GM12875 (cell line): Measurements from ENCODE around the gene SPIRE1.
"Not testable (repeated sequence)": the region's sequence is repeated elsewhere in the genome, so short reads cannot be mapped to it uniquely, and the experiment has no call there.

ENCODE experiments used
- H3K4me3 ChIP-seq: one replicate; pipeline ENCODE4 v1.5.1; 2011; ENCODE audit warnings: low read depth, low read length, control low read depth
- TF ChIP-seq, protein P1 (sequence below): IDR thresholded peaks from 2 replicates; pipeline ENCODE4 v1.5.1; 2011; ENCODE audit warnings: low read depth, mild to moderate bottlenecking, control low read depth, inconsistent platforms, low read length, moderate library complexity, borderline replicate concordance; ENCODE audit not compliant: insufficient read depth

The SPIRE1 gene

GRCh38 chr18:12569791-12570190 is 88.1 kb downstream of the SPIRE1 start:
- H3K4me3 ChIP-seq = no peak overlapping the region
- TF ChIP-seq, protein P1, sequence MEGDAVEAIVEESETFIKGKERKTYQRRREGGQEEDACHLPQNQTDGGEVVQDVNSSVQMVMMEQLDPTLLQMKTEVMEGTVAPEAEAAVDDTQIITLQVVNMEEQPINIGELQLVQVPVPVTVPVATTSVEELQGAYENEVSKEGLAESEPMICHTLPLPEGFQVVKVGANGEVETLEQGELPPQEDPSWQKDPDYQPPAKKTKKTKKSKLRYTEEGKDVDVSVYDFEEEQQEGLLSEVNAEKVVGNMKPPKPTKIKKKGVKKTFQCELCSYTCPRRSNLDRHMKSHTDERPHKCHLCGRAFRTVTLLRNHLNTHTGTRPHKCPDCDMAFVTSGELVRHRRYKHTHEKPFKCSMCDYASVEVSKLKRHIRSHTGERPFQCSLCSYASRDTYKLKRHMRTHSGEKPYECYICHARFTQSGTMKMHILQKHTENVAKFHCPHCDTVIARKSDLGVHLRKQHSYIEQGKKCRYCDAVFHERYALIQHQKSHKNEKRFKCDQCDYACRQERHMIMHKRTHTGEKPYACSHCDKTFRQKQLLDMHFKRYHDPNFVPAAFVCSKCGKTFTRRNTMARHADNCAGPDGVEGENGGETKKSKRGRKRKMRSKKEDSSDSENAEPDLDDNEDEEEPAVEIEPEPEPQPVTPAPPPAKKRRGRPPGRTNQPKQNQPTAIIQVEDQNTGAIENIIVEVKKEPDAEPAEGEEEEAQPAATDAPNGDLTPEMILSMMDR = no peak

- no peak overlapping the region for H3K4me3 ChIP-seq
- TF ChIP-seq, protein P1 = no peak
Observed at GRCh38 chr18:12567849-12568248, 90.1 kb downstream of the SPIRE1 start.

DNA sequence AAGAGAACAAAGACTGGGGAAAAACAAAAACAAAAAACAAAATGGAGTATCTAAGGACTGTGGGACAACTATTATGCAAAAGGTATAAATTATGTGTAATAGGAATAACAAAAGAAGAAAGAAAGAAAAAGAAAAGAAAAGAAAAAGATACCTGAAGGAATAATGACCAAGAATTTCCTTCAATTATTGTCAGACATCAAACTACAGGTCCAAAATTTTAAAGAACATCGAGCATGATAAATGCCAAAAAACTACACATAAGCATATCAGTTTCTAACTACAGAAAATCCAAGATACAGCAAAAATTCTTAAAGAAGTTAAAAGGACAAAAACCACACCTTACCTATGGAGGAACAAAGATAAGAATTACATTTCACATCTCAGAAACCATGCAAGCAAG is 93.0 kb downstream of the SPIRE1 start:
- no peak overlapping the region for H3K4me3 ChIP-seq
- TF ChIP-seq, protein P1 = no peak

DNA sequence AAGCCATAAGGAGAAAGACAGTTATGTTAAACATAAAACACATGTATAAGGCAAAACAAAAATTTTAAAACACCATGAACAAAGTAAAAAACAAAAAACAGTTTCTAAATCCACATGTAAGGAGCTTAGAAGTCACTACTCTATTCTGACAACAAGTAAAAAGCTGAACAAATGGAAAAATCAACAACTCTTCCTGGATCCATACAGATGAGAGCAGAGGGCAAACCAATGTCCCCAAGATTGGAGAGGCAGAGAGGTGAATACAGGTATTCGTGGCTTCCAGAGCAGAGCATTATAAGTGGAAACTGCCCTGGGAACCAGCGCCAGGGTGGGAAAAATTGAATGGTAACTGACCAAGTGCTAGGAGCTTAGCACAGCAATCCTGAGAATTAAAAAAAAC is 93.5 kb downstream of the SPIRE1 start:
- TF ChIP-seq, protein P1 = no peak

GRCh38 chr18:12560600-12560999 is 97.3 kb downstream of the SPIRE1 start:
- not testable (repeated sequence) for H3K4me3 ChIP-seq

More for the DNA sequence above, 93.5 kb downstream of the SPIRE1 start:
- no peak overlapping the region for H3K4me3 ChIP-seq

DNA sequence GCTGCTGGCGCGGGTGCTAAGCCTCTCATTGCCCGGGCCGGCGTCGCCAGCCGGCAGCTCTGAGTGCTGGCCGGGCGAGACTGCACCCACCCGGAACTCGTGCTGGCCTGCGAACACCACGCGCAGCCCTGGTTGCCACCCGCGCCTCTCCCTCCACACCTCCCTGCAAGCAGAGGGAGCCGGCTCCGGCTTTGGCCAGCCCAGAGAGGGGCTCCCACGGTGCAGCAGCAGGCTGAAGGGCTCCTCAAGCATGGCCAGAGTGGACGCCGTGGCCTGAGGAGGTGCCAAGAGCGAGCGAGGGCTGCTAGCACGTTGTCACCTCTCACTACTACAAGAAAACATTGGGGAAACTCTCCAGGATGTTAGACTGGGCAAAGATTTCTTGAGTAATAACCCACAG is 98.6 kb downstream of the SPIRE1 start:
- H3K4me3 ChIP-seq = no peak overlapping the region
- TF ChIP-seq, protein P1 = no peak

- no peak overlapping the region for H3K4me3 ChIP-seq
- TF ChIP-seq, protein P1 = no peak
Observed at GRCh38 chr18:12556946-12557806, 100.7 kb downstream of the SPIRE1 start.
